COLO668 (cell line): ENCODE results near the gene ENTREP3.
"Not testable (repeated sequence)": the region's sequence is repeated elsewhere in the genome, so short reads cannot be mapped to it uniquely, and the experiment has no call there.

Source experiments
- DNase-seq: peaks from one replicate; lab custom pipeline; 2025; ENCODE audit not compliant: unreplicated experiment; lab: John Stamatoyannopoulos, UW

Gene ENTREP3

GRCh38 chr1:155255243-155256007, at the start of gene ENTREP3:
Gene ENTREP3 (minus strand): TSS chr1:155255483. CDS start chr1:155254877, 606 bp downstream.
- DNase-seq = peak; percentile 89

GRCh38 chr1:155304558-155305063, 49.3 kb upstream of the ENTREP3 start:
- DNase-seq = no peak

GRCh38 chr1:155301342-155301841, 46.1 kb upstream of the ENTREP3 start, which contains the start of gene PKLR:
Gene PKLR (minus strand): TSS chr1:155301438. CDS start chr1:155301395, 43 bp downstream.
- no peak for DNase-seq

GRCh38 chr1:155300553-155301329, 45.5 kb upstream of the ENTREP3 start:
- no peak for DNase-seq

GRCh38 chr1:155300024-155300423, 44.7 kb upstream of the ENTREP3 start:
- DNase-seq = no peak

GRCh38 chr1:155297384-155297783, 42.1 kb upstream of the ENTREP3 start:
- DNase-seq = no peak

- no peak for DNase-seq
These were observed 41.4 kb upstream of the ENTREP3 start for GRCh38 chr1:155296661-155297060.

GRCh38 chr1:155295942-155296267, 40.6 kb upstream of the ENTREP3 start:
- no peak for DNase-seq

GRCh38 chr1:155295183-155295941, 40.1 kb upstream of the ENTREP3 start:
- DNase-seq = no peak

- DNase-seq = no peak
These were observed 39.4 kb upstream of the ENTREP3 start for GRCh38 chr1:155294520-155295182.

- DNase-seq = no peak
These were observed 37.9 kb upstream of the ENTREP3 start for GRCh38 chr1:155293086-155293749.

GRCh38 chr1:155291006-155291405, 35.7 kb upstream of the ENTREP3 start:
- not testable (repeated sequence) for DNase-seq

- no peak for DNase-seq
These were observed 32.8 kb upstream of the ENTREP3 start for GRCh38 chr1:155287987-155288543.

- no peak for DNase-seq
These were observed 31.3 kb upstream of the ENTREP3 start for GRCh38 chr1:155286544-155286943.

GRCh38 chr1:155285631-155286044, 30.4 kb upstream of the ENTREP3 start:
- DNase-seq = no peak

- no peak for DNase-seq
These were observed 29.8 kb upstream of the ENTREP3 start for GRCh38 chr1:155285063-155285462.

GRCh38 chr1:155284476-155284875, 29.2 kb upstream of the ENTREP3 start:
- DNase-seq = no peak

- DNase-seq = no peak
These were observed 27.3 kb upstream of the ENTREP3 start for GRCh38 chr1:155282488-155283091.

- DNase-seq = no peak
These were observed 24.0 kb upstream of the ENTREP3 start for GRCh38 chr1:155279268-155279667.
